HCT116 (cell line): ENCODE results near the gene NEDD4. TPM values are rescaled to one million over a fixed set of nuclear protein-coding genes. Genes with fewer than 3 reads are reported as not detected.

Experiments used
- ATAC-seq: fragments of 200-7000 bp; cut with Tn5 transposase; 2 replicates; pipeline ENCODE4 v1.9.1; 2020; ENCODE audit warnings: mild to moderate bottlenecking, moderate library complexity
- BruUV-seq: library from RNA; stranded (reverse); fragments of 400-500 nt; replicated peaks from 2 replicates; lab custom pipeline; 2021; lab: Mats Ljungman, UMichigan
- CTCF ChIA-PET: fragments of 300-600 bp; sonication (Branson Sonifier 250); formaldehyde crosslinking; loops from one replicate; lab custom pipeline; 2021; ENCODE audit warnings: antibody characterized with exemption; lab: Charles Lee
- POLR2A ChIA-PET: fragments of 300-600, 350-600 bp; sonication (Branson Sonifier 250); formaldehyde crosslinking; loops from one replicate; lab custom pipeline; 2021; ENCODE audit warnings: antibody characterized with exemption; lab: Charles Lee
- RAD21 ChIA-PET, 2 experiments: fragments of 300-600 bp; sonication (Branson Sonifier 250); formaldehyde crosslinking; loops; one replicate each; lab custom pipeline; 2023; ENCODE audit warnings: low total read pairs in 2 of 2; ENCODE audit not compliant: uncharacterized antibody in 2 of 2, unreplicated experiment in 2 of 2, low non-redundant PET in 1 of 2; lab: Charles Lee
- DNase-seq: peaks from one replicate; pipeline ENCODE4 v3.0.0-alpha.2; 2010; ENCODE audit warnings: low read depth, low spot score
- H2AFZ ChIP-seq: fragments of 200-600 bp; shearing (Covaris generic), sonication (generic); 2 replicates; pipeline ENCODE4 v1.6.1; 2017; ENCODE audit warnings: low read depth, mixed run types, mixed read lengths, antibody characterized with exemption, low read length; ENCODE audit not compliant: poor library complexity, severe bottlenecking
- H3K27ac ChIP-seq: 2 replicates; pipeline ENCODE4 v1.5.1; 2012; ENCODE audit warnings: low read depth, low read length
- H3K27me3 ChIP-seq: fragments of 200-600 bp; sonication (generic); 2 replicates; pipeline ENCODE4 v1.6.1; 2016; ENCODE audit warnings: mixed run types, low read length, mixed read lengths; ENCODE audit not compliant: insufficient read depth
- H3K36me3 ChIP-seq, 2 experiments: fragments of 200-500 bp in 1 of 2; fragments of 200-600 bp in 1 of 2; sonication (Bioruptor generic) in 1 of 2; sonication (generic) in 1 of 2; 2 replicates each; pipeline versions ENCODE4 v1.5.1 to v1.6.1; 2014 to 2016; ENCODE audit warnings: low read length in 2 of 2, inconsistent platforms in 1 of 2, mixed read lengths in 1 of 2, mixed run types in 1 of 2; ENCODE audit not compliant: insufficient read depth in 2 of 2, control insufficient read depth in 1 of 2
- H3K4me1 ChIP-seq, 2 experiments: fragments of 200-600 bp in 1 of 2; sonication (generic) in 1 of 2; 2 replicates each; pipeline versions ENCODE4 v1.5.1 to v1.6.1; 2012 to 2017; ENCODE audit warnings: low read length in 2 of 2, inconsistent platforms in 1 of 2, mild to moderate bottlenecking in 1 of 2, mixed read lengths in 1 of 2, mixed run types in 1 of 2, moderate library complexity in 1 of 2; ENCODE audit not compliant: insufficient read depth in 2 of 2, control insufficient read depth in 1 of 2
- H3K4me2 ChIP-seq: fragments of 200-600 bp; sonication (generic); 2 replicates; pipeline ENCODE4 v1.6.1; 2017; ENCODE audit warnings: mixed run types, low read length, mixed read lengths
- H3K4me3 ChIP-seq, 2 experiments: fragments of 200-600 bp in 1 of 2; sonication (generic) in 1 of 2; replicated peaks in 1 of 2; 2 replicates each; pipeline ENCODE4 v1.5.1; 2011 to 2016; ENCODE audit warnings: low read length in 2 of 2, control low read depth in 1 of 2, low read depth in 1 of 2, mild to moderate bottlenecking in 1 of 2, mixed read lengths in 1 of 2, mixed run types in 1 of 2
- H3K79me2 ChIP-seq: fragments of 200-600 bp; sonication (generic); 2 replicates; pipeline ENCODE4 v1.6.1; 2017; ENCODE audit warnings: mild to moderate bottlenecking, mixed run types, low read length, moderate library complexity, mixed read lengths; ENCODE audit not compliant: insufficient read depth
- H3K9ac ChIP-seq: fragments of 200-600 bp; sonication (generic); 2 replicates; pipeline ENCODE4 v1.6.1; 2016; ENCODE audit warnings: low read length, mixed read lengths
- H3K9me2 ChIP-seq: fragments of 200-600 bp; sonication (generic), shearing (Covaris generic); 2 replicates; pipeline ENCODE4 v1.6.1; 2017; ENCODE audit warnings: mixed run types, mild to moderate bottlenecking, moderate library complexity; ENCODE audit not compliant: insufficient read depth
- H3K9me3 ChIP-seq, 2 experiments: fragments of 200-500 bp in 1 of 2; fragments of 200-600 bp in 1 of 2; sonication (Bioruptor generic) in 1 of 2; sonication (generic) in 1 of 2; 2 replicates each; pipeline ENCODE4 v1.6.1; 2014 to 2017; ENCODE audit warnings: low read length in 2 of 2, mixed read lengths in 2 of 2, inconsistent platforms in 1 of 2, low read depth in 1 of 2, mild to moderate bottlenecking in 1 of 2, mixed run types in 1 of 2, moderate library complexity in 1 of 2; ENCODE audit not compliant: control insufficient read depth in 1 of 2, insufficient read depth in 1 of 2
- H4K20me1 ChIP-seq: fragments of 200-600 bp; sonication (generic), shearing (Covaris generic); 2 replicates; pipeline ENCODE4 v1.6.1; 2017; ENCODE audit warnings: mixed run types, mild to moderate bottlenecking, moderate library complexity; ENCODE audit not compliant: insufficient read depth
- CBX3 ChIP-seq: IDR thresholded peaks from 2 replicates; pipeline ENCODE4 v1.6.1; 2012; ENCODE audit warnings: low read depth
- CTCF ChIP-seq, 3 experiments: fragments of 200-600 bp in 1 of 3; sonication (generic) in 1 of 3; IDR thresholded peaks in 2 of 3; conservative IDR thresholded peaks in 1 of 3; 2 replicates each; pipeline ENCODE4 v1.5.1; 2012 to 2017; ENCODE audit warnings: low read depth in 2 of 3, low read length in 2 of 3, antibody characterized with exemption in 1 of 3, borderline replicate concordance in 1 of 3, control low read depth in 1 of 3, mild to moderate bottlenecking in 1 of 3, mixed read lengths in 1 of 3, mixed run types in 1 of 3, moderate library complexity in 1 of 3; ENCODE audit not compliant: insufficient read depth in 1 of 3
- EZH2 ChIP-seq: fragments of 200-600 bp; sonication (generic); IDR thresholded peaks from 2 replicates; pipeline ENCODE4 v1.6.1; 2017; ENCODE audit warnings: antibody characterized with exemption, mixed run types
- EZH2phosphoT487 ChIP-seq: fragments of 200-600 bp; IDR thresholded peaks from 2 replicates; pipeline ENCODE4 v1.6.1; 2018; ENCODE audit warnings: antibody characterized with exemption, borderline replicate concordance
- FOSL1 ChIP-seq: IDR thresholded peaks from 2 replicates; pipeline ENCODE4 v1.6.1; 2012; ENCODE audit warnings: low read depth
- MAX ChIP-seq: IDR thresholded peaks from 2 replicates; pipeline ENCODE4 v1.6.1; 2012
- POLR2A ChIP-seq: IDR thresholded peaks from 2 replicates; pipeline ENCODE4 v1.7.0; 2011; ENCODE audit warnings: borderline replicate concordance; ENCODE audit not compliant: insufficient read depth, insufficient read length; ENCODE audit errors: extremely low read depth
- POLR2AphosphoS5 ChIP-seq: IDR thresholded peaks from 2 replicates; pipeline ENCODE4 v1.6.1; 2011; ENCODE audit warnings: mild to moderate bottlenecking, low read depth, low read length, moderate library complexity
- REST ChIP-seq: IDR thresholded peaks from 2 replicates; pipeline ENCODE4 v1.6.1; 2012; ENCODE audit warnings: low read depth
- SIN3A ChIP-seq: IDR thresholded peaks from 2 replicates; pipeline ENCODE4 v1.6.1; 2012; ENCODE audit warnings: low read depth
- SP1 ChIP-seq: IDR thresholded peaks from 2 replicates; pipeline ENCODE4 v1.6.1; 2012; ENCODE audit warnings: low read depth
- SRF ChIP-seq: IDR thresholded peaks from 2 replicates; pipeline ENCODE4 v1.6.1; 2012; ENCODE audit warnings: low read depth
- TCF7L2 ChIP-seq: IDR thresholded peaks from 2 replicates; pipeline ENCODE4 v1.7.0; 2011; ENCODE audit warnings: borderline replicate concordance, inconsistent platforms; ENCODE audit not compliant: insufficient read depth, insufficient read length; ENCODE audit errors: extremely low read depth
- YY1 ChIP-seq: IDR thresholded peaks from 2 replicates; pipeline ENCODE4 v1.6.1; 2011; ENCODE audit warnings: low read length, low read depth, moderate library complexity, mild to moderate bottlenecking; ENCODE audit not compliant: insufficient replicate concordance; ENCODE audit errors: extremely low read depth
- ZFX ChIP-seq: fragments of 450-650 bp; IDR thresholded peaks from 2 replicates; pipeline ENCODE4 v1.6.1; 2017
- ZNF274 ChIP-seq: fragments of 200-500 bp; sonication (Bioruptor generic); IDR thresholded peaks from 2 replicates; pipeline ENCODE4 v1.6.1; 2014; ENCODE audit warnings: mild to moderate bottlenecking, low read depth, low read length, inconsistent platforms
- intact Hi-C: fragments of 100-400 bp; cut with micrococcal nuclease; formaldehyde crosslinking; loops from 2 replicates; pipeline ENCODE4 v1.10.0; 2022
- total RNA-seq: library from RNA; stranded (reverse); gene quantifications from one replicate; pipeline ENCODE4 v1.2.1, GENCODE V29; 2021; ENCODE audit not compliant: unreplicated experiment

The NEDD4 gene
- total RNA-seq, 1 experiment from 2014 or later = 13.7 TPM

GRCh38 chr15:55965091-55965490 is 28.3 kb downstream of the NEDD4 start:
- intact Hi-C loops = no loop called here
- Histone ChIP-seq H3K4me1 (no peaks in the 10 kb centered on the region), H3K27ac (no peak overlapping the region), H3K9me2 (no peaks in the 10 kb centered on the region; the same call in 1 of the 2 replicates), H3K79me2 (no peaks in the 10 kb centered on the region), H3K4me2 (no peak overlapping the region), H2AFZ (no peak overlapping the region), H3K27me3 (no peaks in the 10 kb centered on the region), H3K9ac (no peak overlapping the region), H3K36me3 (no peaks in the 10 kb centered on the region), H3K4me3 (no peak overlapping the region), H3K9me3 (no peaks in the 10 kb centered on the region), H4K20me1 (no peaks in the 10 kb centered on the region)
- CTCF ChIA-PET = no interaction called here
- TF ChIP-seq EZH2 = no peak
- no peak for TF ChIP-seq POLR2AphosphoS5
- no peak for TF ChIP-seq FOSL1
- TF ChIP-seq YY1 = no peak
- no peak for TF ChIP-seq CBX3
- TF ChIP-seq ZFX = no peak
- POLR2A ChIA-PET = no interaction called here
- ATAC-seq (no peak), DNase-seq (no peak)
- RAD21 ChIA-PET = no interaction called here
- no TSS peak for BruUV-seq

GRCh38 chr15:55960946-55961345 is 32.5 kb downstream of the NEDD4 start:
- Histone ChIP-seq H3K4me3 (no peak overlapping the region), H3K79me2 (no peaks in the 10 kb centered on the region), H3K4me1 (no peaks in the 10 kb centered on the region), H4K20me1 (no peaks in the 10 kb centered on the region), H3K36me3 (no peaks in the 10 kb centered on the region), H2AFZ (no peak overlapping the region), H3K9me2 (no peaks in the 10 kb centered on the region), H3K9me3 (no peaks in the 10 kb centered on the region), H3K27me3 (no peaks in the 10 kb centered on the region), H3K4me2 (no peak overlapping the region), H3K27ac (no peak overlapping the region), H3K9ac (no peak overlapping the region)
- ChIA-PET POLR2A (no interaction called here), RAD21 (no interaction called here), CTCF (no interaction called here)
- no TSS peak for BruUV-seq
- intact Hi-C loops = no loop called here
- no peak for ATAC-seq
- no peak for DNase-seq
- TF ChIP-seq EZH2phosphoT487 = no peak
- no peak for TF ChIP-seq ZFX
- TF ChIP-seq MAX = no peak
- no peak for TF ChIP-seq SRF
- no peak for TF ChIP-seq SP1
- TF ChIP-seq REST = no peak
- no peak for TF ChIP-seq TCF7L2
- no peak for TF ChIP-seq POLR2A
- no peak for TF ChIP-seq SIN3A
- TF ChIP-seq ZNF274 = no peak
- no peak for TF ChIP-seq CBX3
- TF ChIP-seq CTCF (IDR thresholded peaks at IDR 0.05 in 2 of 3, conservative IDR thresholded peaks at IDR 0.05 in 1 of 3; ENCODE audit: borderline replicate concordance in 1 of 3, insufficient read depth in 1 of 3, low read depth in 2 of 3, low read length in 2 of 3) = no peak
